Measurements from ENCODE around the gene L3MBTL4. TPM values are rescaled to one million over a fixed set of nuclear protein-coding genes. Genes with fewer than 3 reads are reported as not detected.
"Not testable (repeated sequence)": the region's sequence is repeated elsewhere in the genome, so short reads cannot be mapped to it uniquely, and the experiment has no call there.

The L3MBTL4 gene
- total RNA-seq, 1 donor from 2014 or later: 0.59 TPM

- Mint-ChIP-seq H3K4me1 (ENCODE audit: unreplicated experiment) (peaks cover 2% of the 10 kb centered on the region), H3K27me3 (ENCODE audit: unreplicated experiment) (no peaks in the 10 kb centered on the region), H3K27ac (ENCODE audit: unreplicated experiment) (no peak overlapping the region), H3K9me3 (ENCODE audit: unreplicated experiment) (peaks cover 6% of the 10 kb centered on the region), H3K4me3 (ENCODE audit: unreplicated experiment) (no peak overlapping the region), H3K36me3 (ENCODE audit: unreplicated experiment) (no peaks in the 10 kb centered on the region)
- DNase-seq (ENCODE audit: extremely low spot score, unreplicated experiment): no peak
- TF ChIP-seq CTCF (IDR thresholded peaks at IDR 0.05): no peak
These were observed 275.7 kb downstream of the L3MBTL4 start for GRCh38 chr18:6139007-6139406.

GRCh38 chr18:6135901-6136300 is 278.8 kb downstream of the L3MBTL4 start:
- DNase-seq (ENCODE audit: extremely low spot score, unreplicated experiment); H3K27ac Mint-ChIP-seq (ENCODE audit: unreplicated experiment); H3K4me3 Mint-ChIP-seq (ENCODE audit: unreplicated experiment); H3K36me3 Mint-ChIP-seq (ENCODE audit: unreplicated experiment); H3K27me3 Mint-ChIP-seq (ENCODE audit: unreplicated experiment); H3K4me1 Mint-ChIP-seq (ENCODE audit: unreplicated experiment): not testable (repeated sequence)
- H3K9me3 Mint-ChIP-seq (ENCODE audit: unreplicated experiment): peaks cover 11% of the 10 kb centered on the region

- H3K4me3 Mint-ChIP-seq (ENCODE audit: unreplicated experiment); H3K27me3 Mint-ChIP-seq (ENCODE audit: unreplicated experiment); H3K27ac Mint-ChIP-seq (ENCODE audit: unreplicated experiment); H3K4me1 Mint-ChIP-seq (ENCODE audit: unreplicated experiment); DNase-seq (ENCODE audit: extremely low spot score, unreplicated experiment); H3K36me3 Mint-ChIP-seq (ENCODE audit: unreplicated experiment): not testable (repeated sequence)
- peaks cover 11% of the 10 kb centered on the region for H3K9me3 Mint-ChIP-seq (ENCODE audit: unreplicated experiment)
These were observed 279.7 kb downstream of the L3MBTL4 start for GRCh38 chr18:6135029-6135428.

- no peak for DNase-seq (ENCODE audit: extremely low spot score, unreplicated experiment)
These were observed 281.9 kb downstream of the L3MBTL4 start for GRCh38 chr18:6132751-6133368.

GRCh38 chr18:6120820-6121279 is 293.9 kb downstream of the L3MBTL4 start:
- Mint-ChIP-seq H3K4me1 (ENCODE audit: unreplicated experiment) (no peaks in the 10 kb centered on the region), H3K27ac (ENCODE audit: unreplicated experiment) (no peak overlapping the region), H3K36me3 (ENCODE audit: unreplicated experiment) (no peaks in the 10 kb centered on the region), H3K27me3 (ENCODE audit: unreplicated experiment) (peaks cover 9% of the 10 kb centered on the region), H3K9me3 (ENCODE audit: unreplicated experiment) (no peaks in the 10 kb centered on the region), H3K4me3 (ENCODE audit: unreplicated experiment) (no peak overlapping the region)
- TF ChIP-seq CTCF (IDR thresholded peaks at IDR 0.05): no peak
- no peak for DNase-seq (ENCODE audit: extremely low spot score, unreplicated experiment)

More at GRCh38 chr18:6132751-6133368, 281.9 kb downstream of the L3MBTL4 start:
- Mint-ChIP-seq H3K4me1 (ENCODE audit: unreplicated experiment) (peaks cover 2% of the 10 kb centered on the region), H3K4me3 (ENCODE audit: unreplicated experiment) (no peak overlapping the region), H3K36me3 (ENCODE audit: unreplicated experiment) (no peaks in the 10 kb centered on the region), H3K27me3 (ENCODE audit: unreplicated experiment) (peaks cover 8% of the 10 kb centered on the region), H3K9me3 (ENCODE audit: unreplicated experiment) (peaks cover 11% of the 10 kb centered on the region), H3K27ac (ENCODE audit: unreplicated experiment) (no peak overlapping the region)
- no peak for TF ChIP-seq CTCF (IDR thresholded peaks at IDR 0.05)

GRCh38 chr18:6119761-6120160 is 294.9 kb downstream of the L3MBTL4 start:
- no peak for DNase-seq (ENCODE audit: extremely low spot score, unreplicated experiment)
- H3K27me3 Mint-ChIP-seq (ENCODE audit: unreplicated experiment): peaks cover 7% of the 10 kb centered on the region
- no peak for TF ChIP-seq CTCF (IDR thresholded peaks at IDR 0.05)
- H3K4me1 Mint-ChIP-seq (ENCODE audit: unreplicated experiment): no peaks in the 10 kb centered on the region
- H3K27ac Mint-ChIP-seq (ENCODE audit: unreplicated experiment): no peak overlapping the region
- no peaks in the 10 kb centered on the region for H3K36me3 Mint-ChIP-seq (ENCODE audit: unreplicated experiment)
- no peaks in the 10 kb centered on the region for H3K9me3 Mint-ChIP-seq (ENCODE audit: unreplicated experiment)
- H3K4me3 Mint-ChIP-seq (ENCODE audit: unreplicated experiment): no peak overlapping the region
